Measurements from ENCODE around the gene OR51S1.
"Not testable (repeated sequence)": the region's sequence is repeated elsewhere in the genome, so short reads cannot be mapped to it uniquely, and the experiment has no call there.

OR51S1 gene

GRCh38 chr11:4825132-4825531, 23.9 kb downstream of the OR51S1 start:
- DNase-seq = no peak
- in situ Hi-C loops (cut with HindIII; ENCODE audit: low pct_ligation_motif_present, low pct_unique_long_range_greater_than_20kb, low sequenced_read_pairs) = no loop called here

- no peak for DNase-seq
- in situ Hi-C loops (cut with HindIII; ENCODE audit: low pct_ligation_motif_present, low pct_unique_long_range_greater_than_20kb, low sequenced_read_pairs) = no loop called here
Measured at GRCh38 chr11:4821021-4821420, 28.0 kb downstream of the OR51S1 start, which contains the start of gene OR51F2. Gene OR51F2, plus strand, starts transcription at chr11:4821321. Its CDS starts 101 bp downstream, at chr11:4821422.

DNA sequence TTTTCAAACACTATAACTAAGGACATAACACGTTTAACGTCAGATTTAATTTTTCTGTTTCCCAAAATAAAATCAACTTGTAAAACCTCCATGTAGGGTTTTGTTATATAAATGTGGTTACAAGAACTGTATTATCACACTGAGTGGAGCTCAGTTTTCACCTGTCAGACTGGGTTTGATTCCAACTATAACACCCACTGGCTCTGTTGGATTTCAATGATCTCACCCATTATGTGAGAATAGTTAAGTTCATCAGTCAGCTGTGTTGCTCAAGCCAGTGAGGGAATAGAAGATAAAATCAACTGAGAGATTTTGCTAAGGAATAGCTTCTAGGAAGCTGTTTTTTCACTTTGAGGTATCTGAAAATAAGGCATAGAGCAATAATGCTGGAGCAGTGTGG, 39.8 kb downstream of the OR51S1 start:
- DNase-seq = no peak
- in situ Hi-C loops (cut with HindIII; ENCODE audit: low pct_ligation_motif_present, low pct_unique_long_range_greater_than_20kb, low sequenced_read_pairs) = no loop called here

DNA sequence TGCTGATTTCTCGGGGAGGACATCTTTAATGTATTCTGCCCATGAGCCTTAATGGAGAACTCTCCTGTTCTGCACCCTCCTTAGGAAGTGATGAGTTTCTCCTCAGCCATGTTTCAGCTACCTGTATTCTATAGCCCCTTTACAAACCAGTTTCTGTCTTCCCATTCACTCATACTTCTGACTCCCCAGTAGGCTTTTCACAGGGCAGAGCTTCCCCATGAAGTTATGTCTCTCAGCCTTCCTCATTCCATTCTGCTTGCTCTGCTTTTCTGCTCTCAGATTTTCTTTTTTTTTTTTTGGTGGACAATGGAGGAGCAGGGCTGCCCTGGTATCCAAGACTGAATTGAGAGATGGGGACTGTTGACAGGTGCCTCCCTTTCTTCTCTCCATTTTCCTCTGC, 40.5 kb downstream of the OR51S1 start:
- DNase-seq = no peak
- in situ Hi-C loops (cut with HindIII; ENCODE audit: low pct_ligation_motif_present, low pct_unique_long_range_greater_than_20kb, low sequenced_read_pairs) = no loop called here

DNA sequence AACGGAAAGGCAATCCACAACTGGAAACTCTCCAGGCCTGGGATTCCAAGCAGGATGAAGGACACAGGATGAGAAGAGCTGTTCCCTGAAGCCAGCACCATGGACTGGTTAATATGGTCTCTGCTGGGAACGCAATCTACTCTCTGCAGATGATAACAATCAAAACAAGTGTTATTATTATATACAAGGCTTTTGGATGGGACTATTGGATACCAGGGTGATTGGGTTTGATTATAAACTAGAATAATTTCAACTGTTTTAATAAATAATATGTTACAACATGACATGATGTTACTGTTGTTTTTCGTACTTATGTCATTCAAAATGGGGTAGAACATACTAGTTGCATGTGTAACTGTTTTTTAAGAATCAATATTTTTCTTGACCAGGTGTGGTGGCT, 44.7 kb downstream of the OR51S1 start, which contains the start of gene OR52R1:
TSS of gene OR52R1 (minus strand) at position 101 of the 400 bp plus-strand sequence. CDS start at position 101, 0 bp downstream.
- no peak for DNase-seq
- in situ Hi-C loops (cut with HindIII; ENCODE audit: low pct_ligation_motif_present, low pct_unique_long_range_greater_than_20kb, low sequenced_read_pairs) = no loop called here

DNA sequence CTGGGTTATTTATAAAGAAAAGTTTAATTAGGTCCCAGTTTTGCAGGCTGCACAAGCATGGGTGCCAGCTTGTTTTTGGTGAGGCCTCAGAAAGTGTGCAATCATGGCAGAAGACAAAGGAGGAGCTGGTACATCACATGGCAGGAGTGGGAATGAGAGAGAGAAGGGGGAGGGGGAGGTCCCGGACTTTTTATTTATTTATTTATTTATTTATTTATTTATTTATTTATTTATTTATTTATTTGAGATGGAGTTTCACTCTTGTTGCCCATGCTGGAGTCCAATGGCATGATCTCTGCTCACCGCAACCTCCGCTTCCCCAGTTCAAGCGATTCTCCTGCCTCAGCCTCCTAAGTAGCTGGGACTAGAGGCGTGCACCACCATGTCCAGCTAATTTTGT, 47.7 kb downstream of the OR51S1 start:
- DNase-seq; in situ Hi-C loops (cut with HindIII; ENCODE audit: low pct_ligation_motif_present, low pct_unique_long_range_greater_than_20kb, low sequenced_read_pairs): not testable (repeated sequence)

- no peak for DNase-seq
- in situ Hi-C loops (cut with HindIII; ENCODE audit: low pct_ligation_motif_present, low pct_unique_long_range_greater_than_20kb, low sequenced_read_pairs) = no loop called here
Measured at GRCh38 chr11:4798427-4799183, 50.4 kb downstream of the OR51S1 start.

Data from ACHN (cell line).